Peyer's patch (tissue), 4 donors: ENCODE measurements around the gene EXOC3L4.

Source experiments
- CTCF ChIP-seq, 6 experiments: fragments of 450-650 bp in 4 of 6; fragments of 200-600 bp in 2 of 6; sonication (generic) in 1 of 6; IDR thresholded peaks; one replicate each; pipeline ENCODE4 v1.5.1; 2017 to 2019; ENCODE audit warnings: antibody characterized with exemption in 6 of 6, mild to moderate bottlenecking in 3 of 6, moderate library complexity in 1 of 6
- POLR2A ChIP-seq, 2 donors: fragments of 450-650 bp; IDR thresholded peaks; one replicate each; pipeline ENCODE4 v1.5.1; 2017; ENCODE audit warnings: antibody characterized with exemption in 2 of 2, mild to moderate bottlenecking in 2 of 2, moderate library complexity in 2 of 2

DNA sequence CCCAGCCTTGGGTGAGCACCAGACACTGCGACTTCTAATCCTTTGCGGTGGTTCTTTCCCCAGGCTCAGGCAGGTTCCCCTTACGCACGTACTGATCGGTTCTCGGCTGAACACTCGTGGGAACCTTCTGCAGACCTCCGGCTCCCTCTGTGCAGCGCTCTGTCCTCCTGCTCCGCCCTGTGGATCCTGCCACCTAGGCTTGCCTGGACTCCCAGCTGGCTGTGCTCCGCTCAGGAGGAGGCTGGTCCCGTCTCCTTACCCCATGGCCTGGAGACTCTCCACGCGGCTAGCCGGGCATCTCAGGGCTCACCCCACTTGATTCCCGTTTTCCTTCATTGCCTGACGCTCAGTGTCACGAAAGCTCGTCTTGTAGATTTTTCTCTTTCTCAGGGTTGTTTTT lies 63.4 kb downstream of the EXOC3L4 start:
- TF ChIP-seq CTCF (IDR thresholded peaks at IDR 0.05) (no peak), POLR2A (IDR thresholded peaks at IDR 0.05) (no peak)
